ENCODE results near the gene CBL.

CBL gene

DNA sequence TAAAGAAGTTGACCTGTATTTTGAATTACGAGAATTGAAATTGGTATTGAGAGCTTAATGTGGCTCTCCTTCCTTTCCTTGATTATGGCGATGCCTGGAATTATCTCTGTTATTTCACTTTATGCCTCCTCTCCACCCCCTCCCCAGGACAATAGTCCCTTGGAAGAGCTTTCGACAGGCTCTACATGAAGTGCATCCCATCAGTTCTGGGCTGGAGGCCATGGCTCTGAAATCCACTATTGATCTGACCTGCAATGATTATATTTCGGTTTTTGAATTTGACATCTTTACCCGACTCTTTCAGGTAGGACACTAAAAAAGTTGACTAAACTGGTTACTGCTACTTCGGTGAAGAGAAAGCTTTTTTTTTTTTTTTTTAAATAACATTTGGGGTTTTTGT is 67.6 kb downstream of the CBL start:
- no peak for DNase-seq (ENCODE audit: low spot score)

DNA sequence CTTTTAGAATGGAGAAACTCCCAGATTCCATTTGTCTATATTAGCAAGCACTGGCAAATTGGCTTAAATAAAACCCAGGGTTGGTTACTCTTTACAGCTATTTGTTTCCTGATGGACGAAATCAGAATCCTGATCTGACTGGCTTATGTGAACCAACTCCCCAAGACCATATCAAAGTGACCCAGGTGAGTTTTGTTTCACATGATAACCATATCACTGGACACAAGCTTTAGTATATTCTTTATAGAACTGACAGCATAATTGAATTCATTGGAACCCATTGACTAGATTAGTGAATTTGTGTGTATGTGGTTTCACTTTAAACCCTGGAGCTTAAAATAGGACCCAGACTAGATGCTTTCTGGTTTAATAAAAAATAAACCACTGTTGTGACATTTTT is 71.5 kb downstream of the CBL start:
- no peak for DNase-seq (ENCODE audit: low spot score)

DNA sequence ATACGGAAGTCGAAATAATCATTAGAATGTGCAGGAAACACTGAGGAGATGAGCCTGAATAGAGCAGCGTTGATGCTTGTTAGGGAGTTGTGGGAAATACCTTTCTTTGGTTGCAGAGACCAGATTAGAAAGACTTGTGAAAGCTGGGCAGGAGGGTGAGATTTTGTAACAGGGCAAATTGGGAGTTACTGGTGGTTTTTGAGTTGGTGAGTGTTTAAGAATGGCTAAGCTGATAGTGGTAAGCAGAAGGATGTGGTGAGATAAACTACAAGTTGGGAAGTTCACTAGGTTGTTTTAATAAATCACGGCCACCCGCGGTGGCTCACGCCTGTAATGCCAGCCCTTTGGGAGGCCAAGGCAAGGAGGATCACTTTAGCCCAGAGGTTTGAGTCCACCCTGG is 76.4 kb downstream of the CBL start:
- no peak for DNase-seq (ENCODE audit: low spot score)

DNA sequence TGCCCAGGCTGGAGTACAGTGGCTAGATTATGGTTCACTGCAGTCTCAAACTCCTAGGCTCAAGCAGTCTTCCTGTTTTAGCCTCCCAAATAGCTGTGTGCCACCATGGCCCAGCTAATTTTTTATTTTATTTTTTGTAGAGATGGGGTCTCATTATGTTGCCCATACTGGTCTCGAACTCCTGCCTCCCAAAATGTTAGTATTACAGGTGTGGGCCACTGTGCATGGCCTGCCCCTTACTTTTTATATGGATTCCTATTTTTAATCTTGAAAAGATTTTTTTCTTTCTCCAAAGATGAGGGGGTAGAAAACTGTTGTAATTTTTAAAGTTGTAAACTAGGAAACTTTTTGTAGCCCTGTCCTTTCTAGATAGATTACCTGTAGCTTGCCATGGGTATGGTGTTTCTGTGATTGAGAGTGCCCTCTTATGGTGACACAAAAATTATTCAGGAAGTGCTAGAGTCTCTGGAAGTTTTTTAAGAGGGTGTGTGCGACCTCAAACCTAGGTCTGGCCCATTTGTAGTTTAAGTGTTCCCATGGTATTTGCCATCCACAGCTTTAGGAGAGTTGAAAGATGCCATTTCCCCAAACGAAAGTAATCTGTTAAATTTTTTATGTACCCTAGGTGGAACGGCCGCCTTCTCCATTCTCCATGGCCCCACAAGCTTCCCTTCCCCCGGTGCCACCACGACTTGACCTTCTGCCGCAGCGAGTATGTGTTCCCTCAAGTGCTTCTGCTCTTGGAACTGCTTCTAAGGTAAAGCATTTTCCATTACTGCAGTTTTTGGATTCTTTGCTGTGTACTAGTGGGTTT is 78.4 kb downstream of the CBL start:
- DNase-seq (ENCODE audit: low spot score), result peak; percentile 42

DNA sequence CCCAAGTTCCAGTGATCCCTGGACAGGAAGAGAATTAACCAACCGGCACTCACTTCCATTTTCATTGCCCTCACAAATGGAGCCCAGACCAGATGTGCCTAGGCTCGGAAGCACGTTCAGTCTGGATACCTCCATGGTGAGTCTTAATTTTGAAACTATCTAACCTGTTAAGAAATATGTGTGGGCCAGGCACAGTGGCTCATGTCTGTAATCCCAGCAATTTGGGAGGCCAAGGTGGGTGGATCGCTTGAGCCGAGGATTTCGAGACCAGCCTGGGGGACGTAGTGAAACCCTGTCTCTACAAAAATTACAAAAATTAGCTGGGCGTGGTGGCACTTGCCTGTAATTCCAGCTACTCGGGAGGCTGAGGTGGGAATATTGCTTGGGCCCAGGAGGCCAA is 79.3 kb downstream of the CBL start:
- DNase-seq (ENCODE audit: low spot score), result no peak

DNA sequence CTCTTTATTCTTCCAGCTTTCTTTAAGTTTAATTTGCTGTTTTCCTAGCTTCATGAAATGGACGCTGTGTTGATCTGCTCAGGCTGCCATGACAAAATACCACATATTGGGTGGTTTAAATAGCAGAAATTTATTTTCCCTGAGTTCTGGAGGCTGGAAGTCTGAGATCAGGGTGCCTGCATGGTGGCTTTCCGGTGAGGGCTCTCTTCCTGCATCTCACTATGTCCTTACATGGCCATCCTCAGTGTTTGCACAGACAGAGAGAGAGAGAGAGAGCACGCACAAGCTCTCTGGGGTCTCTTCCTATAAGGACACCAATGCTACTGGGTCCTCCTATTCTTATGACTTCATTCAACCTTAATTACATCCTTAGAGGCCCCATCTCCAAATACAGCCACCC is 82.1 kb downstream of the CBL start:
- no peak for DNase-seq (ENCODE audit: low spot score)

DNA sequence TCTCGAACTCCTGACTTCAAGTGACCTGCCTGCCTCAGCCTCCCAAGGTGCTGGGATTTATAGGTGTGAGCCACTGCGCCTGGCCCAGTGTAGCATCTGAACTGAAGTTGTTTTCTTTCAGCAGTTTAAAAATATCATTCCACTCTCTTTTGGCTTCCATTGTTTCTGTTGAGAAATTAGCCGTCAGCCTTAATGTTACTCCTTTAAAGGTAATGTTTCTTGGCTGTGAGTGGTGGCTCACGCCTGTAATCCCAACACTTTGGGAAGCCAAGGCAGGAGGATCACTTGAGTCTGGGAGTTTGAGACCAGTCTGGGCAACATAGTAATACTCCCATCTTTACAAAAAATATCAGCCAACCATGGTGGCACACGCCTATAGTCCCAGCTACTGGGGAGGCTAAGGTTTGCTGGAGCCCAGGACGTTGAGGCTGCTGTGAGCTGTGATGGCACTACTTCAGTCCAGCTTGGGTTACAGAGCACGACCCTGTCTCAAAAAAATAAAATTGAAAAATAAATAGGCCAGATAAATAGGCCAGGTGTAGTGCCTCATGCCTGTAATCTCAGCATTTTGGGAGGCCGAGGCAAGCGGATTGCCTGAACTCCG is 84.9 kb downstream of the CBL start:
- DNase-seq (ENCODE audit: low spot score), result no peak

DNA sequence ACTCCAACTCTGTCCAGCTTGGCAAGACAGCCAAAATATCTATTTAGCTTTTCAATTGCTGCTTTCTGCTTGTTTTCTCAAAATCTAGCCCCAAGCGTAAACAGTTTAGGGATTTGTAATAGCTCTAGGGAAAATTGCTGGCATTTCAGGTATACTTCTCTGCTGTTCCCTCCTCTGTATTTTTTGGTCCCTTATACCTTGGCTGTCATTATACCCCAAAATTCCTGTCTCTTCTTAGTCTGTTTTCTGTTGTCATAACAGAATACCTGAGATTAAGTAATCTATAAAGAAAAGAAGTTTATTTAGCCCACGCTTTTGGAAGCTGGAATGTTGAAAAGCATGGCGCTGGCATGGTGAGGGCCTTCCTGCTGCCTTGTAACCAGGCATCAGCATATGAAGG is 87.3 kb downstream of the CBL start:
- DNase-seq (ENCODE audit: low spot score), result no peak

DNA sequence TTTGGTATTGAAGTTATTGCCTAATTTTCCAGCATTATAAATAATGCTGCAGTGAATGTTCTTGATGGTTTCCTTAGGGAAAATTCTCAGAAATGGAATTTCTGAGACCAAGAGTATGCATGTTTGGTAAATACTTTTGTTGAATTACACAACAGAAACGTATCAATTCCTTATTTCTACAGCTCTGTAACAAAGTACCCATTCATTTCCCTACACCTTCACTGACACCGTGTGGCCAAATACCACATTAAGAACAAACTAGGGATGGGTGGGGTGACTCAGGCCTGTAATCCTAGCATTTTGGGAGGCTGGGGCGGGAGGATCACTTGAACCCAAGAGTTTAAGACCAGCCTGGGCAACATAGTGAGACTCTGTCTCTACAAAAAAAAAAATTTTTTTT is 89.0 kb downstream of the CBL start:
- no peak for DNase-seq (ENCODE audit: low spot score)

DNA sequence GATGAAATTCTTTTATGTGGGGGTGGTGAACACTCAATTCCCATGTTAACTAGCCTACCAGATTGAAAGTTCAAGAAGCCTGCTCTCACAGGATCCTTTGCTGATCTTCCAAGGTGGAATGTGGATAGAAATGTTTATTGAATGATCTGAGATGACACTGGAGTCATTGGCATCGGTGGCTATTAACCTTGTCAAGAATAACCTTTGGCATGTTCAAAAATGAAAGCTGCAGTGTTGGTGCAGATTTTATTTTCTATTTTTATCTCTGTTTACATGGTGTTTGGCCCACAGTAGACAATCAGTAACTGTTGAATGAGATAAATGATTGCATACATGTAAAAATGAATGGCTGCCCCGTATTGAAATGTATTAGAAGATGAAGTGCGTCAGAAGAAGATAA is 91.8 kb downstream of the CBL start:
- DNase-seq (ENCODE audit: low spot score), result no peak

DNA sequence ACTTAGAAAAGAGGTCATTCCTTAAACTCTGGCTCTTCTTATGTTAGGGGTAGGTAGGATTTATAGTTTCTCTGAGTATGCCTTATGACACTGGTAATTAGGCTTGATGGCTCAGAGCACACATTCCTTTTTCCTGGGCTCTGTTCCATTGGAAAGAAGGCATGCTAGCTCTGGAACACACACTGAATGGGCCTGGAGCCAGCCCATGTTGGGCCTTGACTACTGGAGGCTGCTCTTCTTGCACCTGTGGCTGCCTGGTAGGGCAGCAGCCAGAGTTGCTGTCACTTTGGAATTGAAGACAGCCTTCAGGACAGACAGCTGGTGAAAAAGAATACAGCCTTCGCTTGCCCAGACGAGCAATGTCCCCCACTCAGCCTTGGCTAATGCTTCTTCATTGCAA is 92.6 kb downstream of the CBL start:
- DNase-seq (ENCODE audit: low spot score), result no peak

DNA sequence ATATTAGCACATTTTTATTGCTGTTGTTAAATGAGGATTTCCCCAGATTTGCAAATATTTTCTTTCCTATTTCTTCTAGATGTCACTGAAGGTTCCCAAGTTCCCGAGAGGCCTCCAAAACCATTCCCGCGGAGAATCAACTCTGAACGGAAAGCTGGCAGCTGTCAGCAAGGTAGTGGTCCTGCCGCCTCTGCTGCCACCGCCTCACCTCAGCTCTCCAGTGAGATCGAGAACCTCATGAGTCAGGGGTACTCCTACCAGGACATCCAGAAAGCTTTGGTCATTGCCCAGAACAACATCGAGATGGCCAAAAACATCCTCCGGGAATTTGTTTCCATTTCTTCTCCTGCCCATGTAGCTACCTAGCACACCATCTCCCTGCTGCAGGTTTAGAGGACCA is 93.3 kb downstream of the CBL start:
- DNase-seq (ENCODE audit: low spot score), result no peak

DNA sequence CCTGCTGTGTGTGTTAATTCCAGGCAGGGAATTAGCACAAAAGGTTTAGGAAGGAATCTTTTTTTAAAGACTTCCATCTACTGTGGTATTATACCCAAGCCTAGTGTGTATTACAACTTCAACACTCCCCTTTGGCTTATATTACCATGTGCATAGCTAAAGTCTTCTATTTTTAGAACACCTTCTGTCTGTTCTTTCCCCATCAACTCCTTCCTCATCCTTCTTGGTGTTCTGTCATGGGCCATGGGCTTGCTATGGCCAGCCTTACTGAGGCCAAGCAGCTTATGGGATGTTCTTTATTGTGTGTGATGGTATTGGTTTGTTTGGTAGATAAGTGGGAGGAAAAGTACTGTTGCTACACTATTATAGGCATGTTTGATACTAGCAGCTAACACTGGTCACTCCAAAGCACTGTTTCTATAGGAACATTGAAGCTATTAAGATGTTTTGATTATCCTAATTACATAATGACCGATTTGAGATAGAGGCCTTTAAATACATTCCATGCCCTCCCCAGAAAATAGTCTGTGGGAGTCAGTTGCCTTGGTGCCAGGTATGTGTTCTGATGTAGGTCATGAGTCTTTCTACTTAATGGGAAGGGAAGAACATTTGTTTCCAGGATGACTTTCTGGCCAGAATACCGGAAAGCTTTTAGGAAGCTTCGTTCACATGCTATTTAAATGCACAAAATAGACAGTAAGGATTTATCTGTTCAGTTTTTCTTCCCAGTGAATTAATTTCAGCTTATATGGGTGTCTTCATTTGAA is 94.2 kb downstream of the CBL start:
- no peak for DNase-seq (ENCODE audit: low spot score)

DNA sequence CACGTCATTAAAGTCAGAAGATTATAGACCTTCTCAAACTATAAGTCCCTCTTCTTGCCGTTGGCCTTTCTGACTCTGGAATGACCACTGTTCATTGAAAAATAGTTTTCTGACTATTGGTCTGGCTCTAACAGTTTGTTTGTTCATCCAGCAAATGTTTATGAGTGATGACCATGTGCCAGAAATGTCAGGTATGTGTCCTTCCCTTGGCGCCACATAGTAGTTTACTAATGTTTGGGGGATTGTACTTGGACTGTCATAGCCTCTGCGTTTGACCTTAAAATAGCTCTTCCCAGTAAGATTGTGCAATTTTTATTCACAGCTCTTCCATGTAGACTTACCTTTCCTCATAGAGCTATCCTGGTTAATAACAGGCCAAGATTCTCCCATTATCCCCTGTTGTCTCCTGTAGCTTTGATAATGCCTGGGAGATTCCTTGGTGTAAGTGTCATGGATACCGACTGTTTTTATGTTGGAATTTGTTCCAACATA is 97.1 kb downstream of the CBL start:
- DNase-seq (ENCODE audit: low spot score), result no peak

DNA sequence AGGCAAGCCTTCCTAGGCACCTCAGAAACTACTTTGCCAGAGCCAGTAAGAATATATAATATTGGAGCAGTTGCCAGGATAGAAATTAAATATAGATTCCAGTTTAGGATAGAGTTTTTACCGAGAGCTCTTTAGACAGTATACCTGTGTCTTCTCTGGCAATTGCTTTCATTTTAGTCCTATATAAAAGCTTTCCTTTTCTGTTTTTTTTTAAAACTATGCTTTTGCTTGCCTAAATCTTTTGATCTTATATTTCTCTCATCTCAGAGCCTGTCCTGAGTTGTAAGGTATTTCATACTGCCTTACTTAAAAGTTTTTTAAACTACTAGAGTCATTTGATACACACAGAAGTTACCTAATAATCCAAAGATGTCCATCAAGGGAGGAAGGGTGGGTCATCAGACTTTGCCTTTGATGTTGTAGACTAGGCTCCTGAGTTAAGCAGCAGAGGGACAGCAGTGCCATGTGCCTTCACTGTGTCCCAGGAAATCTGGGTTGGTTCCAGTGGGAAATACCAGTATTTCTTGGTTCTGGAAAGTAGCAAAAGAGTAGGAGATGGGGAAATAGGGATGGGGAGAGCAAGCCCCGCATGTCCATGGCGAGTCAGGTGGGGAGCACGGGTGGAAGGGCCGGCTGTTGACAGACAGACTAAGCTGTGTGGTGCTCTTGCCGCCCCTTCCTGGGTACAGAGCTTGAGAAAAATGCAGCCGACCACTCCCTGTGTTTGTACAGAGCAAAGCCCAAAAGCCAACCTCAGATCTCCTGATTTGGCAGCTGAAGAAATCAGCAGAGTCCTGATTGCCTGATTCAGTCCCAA is 99.6 kb downstream of the CBL start:
- DNase-seq (ENCODE audit: low spot score), result no peak

DNA sequence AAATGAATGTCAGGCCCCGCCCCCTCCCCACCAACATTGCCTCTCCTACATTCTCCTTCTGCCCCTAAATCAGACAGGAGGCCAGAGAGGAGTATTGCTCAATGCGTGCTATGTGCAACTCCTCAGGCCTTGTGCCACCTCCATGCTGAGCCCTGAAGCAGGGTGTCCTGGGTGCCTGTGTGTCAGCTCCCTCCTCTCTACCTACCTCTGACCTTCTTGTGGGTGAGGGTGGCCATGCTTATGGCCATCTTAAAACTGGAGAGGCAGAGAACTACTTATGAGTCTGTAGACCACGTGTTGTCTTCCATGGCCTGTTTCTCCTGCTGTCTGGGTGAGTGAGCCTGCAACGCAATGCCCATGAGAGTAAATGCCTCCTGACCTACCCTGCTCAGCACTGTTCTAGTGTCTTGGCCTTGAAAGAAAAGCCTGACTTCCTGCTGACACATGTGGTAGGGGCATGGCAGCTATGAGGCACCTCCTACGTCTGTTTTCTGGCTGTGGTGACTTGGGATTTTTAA is 100.3 kb downstream of the CBL start:
- DNase-seq (ENCODE audit: low spot score), result no peak

DNA sequence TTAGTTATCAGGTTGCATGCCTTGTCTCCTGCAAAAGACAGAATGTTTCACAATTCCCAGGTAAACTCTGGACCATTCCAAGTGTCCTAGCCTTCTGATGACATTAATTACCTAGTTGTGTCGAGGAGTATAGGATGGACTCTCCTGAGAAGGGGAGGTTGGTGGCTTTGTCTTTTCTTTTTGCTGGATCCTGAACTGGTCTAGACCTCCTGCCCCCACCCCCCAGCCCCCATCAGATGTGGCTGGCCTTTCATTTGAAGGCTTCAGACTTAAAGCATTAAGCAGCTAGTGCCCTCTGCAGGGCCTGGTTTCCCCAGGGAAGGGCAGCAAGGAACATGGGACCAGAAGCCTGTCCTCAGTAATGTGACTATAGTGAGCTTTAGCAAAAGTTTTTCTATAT is 101.1 kb downstream of the CBL start:
- no peak for DNase-seq (ENCODE audit: low spot score)

DNA sequence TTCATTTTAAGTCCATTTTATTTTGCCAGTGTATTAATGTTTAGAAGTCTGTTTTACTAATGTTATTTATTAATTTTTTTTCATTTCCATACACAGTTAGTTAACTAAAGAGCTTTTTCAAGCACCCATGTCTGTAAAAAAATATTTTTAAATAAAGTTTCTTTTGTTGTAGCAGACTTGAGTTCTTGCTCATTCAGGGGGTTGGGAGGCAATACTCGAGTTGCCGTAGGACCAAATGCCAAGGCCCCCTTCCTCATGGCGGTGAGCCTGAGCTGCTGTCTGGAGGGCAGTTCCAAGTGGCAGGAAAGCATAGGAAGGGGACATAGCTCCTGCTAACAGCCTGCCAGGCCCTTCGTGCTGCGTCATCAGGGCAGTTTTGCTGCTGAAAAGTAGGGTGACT is 101.8 kb downstream of the CBL start:
- DNase-seq (ENCODE audit: low spot score), result no peak

DNA sequence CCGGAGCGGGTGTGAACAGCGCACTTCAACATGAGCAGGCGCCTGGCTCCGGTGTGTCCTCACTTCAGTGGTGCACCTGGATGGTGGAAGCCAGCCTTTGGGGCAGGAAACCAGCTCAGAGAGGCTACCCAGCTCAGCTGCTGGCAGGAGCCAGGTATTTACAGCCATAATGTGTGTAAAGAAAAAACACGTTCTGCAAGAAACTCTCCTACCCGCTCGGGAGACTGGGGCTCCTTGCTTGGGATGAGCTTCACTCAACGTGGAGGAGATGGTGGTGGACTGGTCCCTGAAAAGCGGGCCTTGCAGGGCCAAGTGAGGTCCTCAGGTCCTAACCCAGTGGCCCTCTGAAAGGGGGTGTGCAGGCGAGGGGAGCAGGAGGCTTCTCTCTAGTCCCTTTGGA is 103.3 kb downstream of the CBL start:
- DNase-seq (ENCODE audit: low spot score), result no peak

DNA sequence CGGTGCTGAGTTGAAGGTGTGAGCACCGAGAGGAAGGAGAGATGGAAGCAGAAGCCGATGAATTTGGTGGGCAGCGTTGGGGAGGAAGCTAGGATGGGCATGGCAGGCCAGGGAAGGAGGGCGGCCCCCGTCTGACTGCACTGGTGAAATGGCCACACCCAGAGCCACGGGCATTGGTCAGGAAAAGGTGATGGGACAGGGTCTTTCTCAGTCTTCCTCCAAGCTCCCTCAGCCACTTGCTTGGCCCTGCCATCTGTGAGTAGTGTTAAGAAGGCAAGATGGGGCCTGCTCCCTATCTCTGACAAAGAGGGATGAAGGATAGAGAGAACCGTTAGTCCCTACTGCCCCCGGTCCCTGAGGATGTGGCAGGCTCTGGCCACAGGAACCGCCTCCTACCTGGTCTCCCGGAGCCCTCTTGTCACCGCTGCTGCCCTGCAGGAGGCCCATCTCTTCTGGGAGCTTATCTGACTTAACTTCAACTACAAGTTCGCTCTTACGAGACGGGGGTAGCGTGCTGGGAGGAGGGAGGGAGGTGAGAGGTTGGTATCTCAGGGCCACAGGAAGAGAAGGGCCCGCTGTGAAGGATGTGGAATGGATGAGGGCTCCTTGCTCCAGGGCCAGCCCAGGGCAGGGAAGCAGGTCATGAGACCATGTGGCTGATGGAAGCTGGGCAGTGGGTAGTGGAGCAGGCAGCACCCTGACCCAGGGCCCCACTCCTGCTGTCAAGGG is 104.0 kb downstream of the CBL start:
- DNase-seq (ENCODE audit: low spot score), result no peak

DNA sequence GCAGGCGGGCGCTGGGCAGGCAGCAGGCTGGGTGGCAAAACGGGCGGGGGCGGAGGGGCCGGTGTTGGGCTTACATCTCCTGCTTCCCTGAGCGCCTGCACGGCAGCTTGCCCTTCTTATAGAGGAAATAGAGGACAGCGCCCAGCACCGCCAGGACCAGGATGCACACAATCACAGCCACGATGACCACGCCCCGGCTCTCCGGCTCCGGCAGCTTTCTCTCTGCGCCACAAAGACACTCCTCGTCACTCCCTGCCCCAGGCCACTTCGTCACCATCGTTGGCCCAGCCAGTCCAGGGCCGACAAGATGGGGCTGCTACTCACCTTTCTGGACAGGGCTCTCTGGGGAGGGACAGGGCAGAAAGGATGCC is 104.5 kb downstream of the CBL start:
- no peak for DNase-seq (ENCODE audit: low spot score)

All from HuH-7 (cell line).